HG03439 (cell line): ENCODE results near the gene ILK.

ENCODE experiments used
- ATAC-seq: cut with Tn5 transposase; IDR thresholded peaks from one replicate; pipeline ENCODE4 v1.9.1; 2021; ENCODE audit warnings: mild to moderate bottlenecking, moderate library complexity; ENCODE audit not compliant: unreplicated experiment

ILK gene

GRCh38 chr11:6572215-6572614 is 31.4 kb upstream of the ILK start:
- no peak for ATAC-seq

- ATAC-seq = no peak
Observed at GRCh38 chr11:6574816-6575715, 28.5 kb upstream of the ILK start.

- no peak for ATAC-seq
Observed at GRCh38 chr11:6576471-6577373, 26.9 kb upstream of the ILK start.

- ATAC-seq = no peak
Observed at GRCh38 chr11:6578134-6578533, 25.4 kb upstream of the ILK start.

GRCh38 chr11:6579681-6580080 is 23.9 kb upstream of the ILK start:
- no peak for ATAC-seq

GRCh38 chr11:6583584-6583983 is 20.0 kb upstream of the ILK start:
- ATAC-seq = no peak

- no peak for ATAC-seq
Observed at GRCh38 chr11:6584528-6584927, 19.0 kb upstream of the ILK start.

- no peak for ATAC-seq
Observed at GRCh38 chr11:6586434-6587359, 16.9 kb upstream of the ILK start.

- ATAC-seq = no peak
Observed at GRCh38 chr11:6587360-6587953, 16.1 kb upstream of the ILK start.

GRCh38 chr11:6588018-6588417 is 15.6 kb upstream of the ILK start:
- no peak for ATAC-seq

- no peak for ATAC-seq
Observed at GRCh38 chr11:6594142-6594768, 9.3 kb upstream of the ILK start.

- ATAC-seq = no peak
Observed at GRCh38 chr11:6596239-6596877, 7.2 kb upstream of the ILK start.

GRCh38 chr11:6598555-6598954 is 5.0 kb upstream of the ILK start:
- ATAC-seq = no peak

- no peak for ATAC-seq
Observed at GRCh38 chr11:6599449-6599848, 4.1 kb upstream of the ILK start.

- ATAC-seq = no peak
Observed at GRCh38 chr11:6599881-6600390, 3.6 kb upstream of the ILK start.

- ATAC-seq = no peak
Observed at GRCh38 chr11:6601041-6601461, 2.5 kb upstream of the ILK start.

GRCh38 chr11:6602096-6602940 is 1.3 kb upstream of the ILK start:
- no peak for ATAC-seq

- ATAC-seq = peak; percentile 41
Observed at GRCh38 chr11:6604081-6604626, 580 bp downstream of the ILK start.
